GM19452 (cell line): Measurements from ENCODE around the gene GLS.
"Not testable (repeated sequence)": the region's sequence is repeated elsewhere in the genome, so short reads cannot be mapped to it uniquely, and the experiment has no call there.

Experiments used
- ATAC-seq: cut with Tn5 transposase; IDR thresholded peaks from one replicate; pipeline ENCODE4 v1.9.1; 2021; ENCODE audit not compliant: unreplicated experiment

The GLS gene

DNA sequence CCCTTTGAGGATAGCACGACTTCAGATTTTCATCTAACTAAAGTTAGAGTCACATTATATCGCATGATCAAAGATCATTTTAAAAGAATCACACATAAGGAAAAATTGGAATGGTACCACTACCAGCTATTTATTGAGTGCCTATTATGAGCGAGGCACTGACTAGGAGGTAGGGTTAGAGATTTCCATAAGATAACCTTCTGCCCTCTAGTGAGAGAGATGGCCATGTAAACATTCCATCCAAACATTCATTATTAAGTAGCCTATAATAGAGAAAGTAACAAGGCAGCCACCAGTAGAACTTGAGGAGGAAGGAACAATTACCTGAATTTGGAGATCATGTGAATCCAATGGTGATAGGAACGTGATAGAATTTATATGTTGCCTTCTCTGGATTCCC lies 25.4 kb upstream of the GLS start:
- no peak for ATAC-seq

DNA sequence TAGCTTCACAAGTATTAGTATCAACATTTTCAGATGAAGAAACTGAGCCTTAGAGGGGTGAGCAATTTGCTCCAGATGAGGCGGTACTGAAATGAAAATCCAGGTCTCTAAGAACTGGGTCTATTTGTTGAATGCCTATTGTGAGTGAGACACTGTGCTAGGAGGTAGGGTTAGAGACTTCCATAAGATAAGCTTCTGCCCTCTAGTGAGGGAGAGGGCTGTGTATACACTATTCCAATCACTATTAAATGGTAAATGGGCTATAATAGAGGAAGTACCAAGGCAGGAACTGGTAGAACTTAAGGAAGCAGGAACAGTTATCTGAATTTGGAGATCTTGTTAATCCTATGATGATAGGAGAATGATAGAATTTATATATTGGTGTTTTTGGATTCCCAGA lies 23.6 kb upstream of the GLS start:
- ATAC-seq, result no peak

DNA sequence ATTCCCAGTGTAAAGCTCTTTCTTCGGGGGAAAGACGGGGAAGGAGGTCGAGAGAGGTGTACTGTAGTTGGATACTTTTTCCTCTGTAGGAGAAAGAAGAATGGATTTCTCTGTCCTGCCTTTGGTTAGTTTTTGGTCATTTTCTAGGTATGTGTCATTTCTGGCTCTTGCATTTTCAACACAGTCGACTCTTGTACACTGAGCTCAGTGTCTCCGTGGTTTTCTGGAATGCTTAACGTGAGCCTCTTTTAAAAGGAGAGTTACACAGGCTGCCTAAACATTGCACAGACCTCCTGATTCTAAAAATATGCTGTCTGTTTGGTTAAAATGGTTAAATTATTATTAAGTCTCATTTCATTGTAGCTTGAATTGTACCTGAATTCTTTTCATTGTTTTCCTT lies 21.8 kb upstream of the GLS start:
- ATAC-seq, result no peak

DNA sequence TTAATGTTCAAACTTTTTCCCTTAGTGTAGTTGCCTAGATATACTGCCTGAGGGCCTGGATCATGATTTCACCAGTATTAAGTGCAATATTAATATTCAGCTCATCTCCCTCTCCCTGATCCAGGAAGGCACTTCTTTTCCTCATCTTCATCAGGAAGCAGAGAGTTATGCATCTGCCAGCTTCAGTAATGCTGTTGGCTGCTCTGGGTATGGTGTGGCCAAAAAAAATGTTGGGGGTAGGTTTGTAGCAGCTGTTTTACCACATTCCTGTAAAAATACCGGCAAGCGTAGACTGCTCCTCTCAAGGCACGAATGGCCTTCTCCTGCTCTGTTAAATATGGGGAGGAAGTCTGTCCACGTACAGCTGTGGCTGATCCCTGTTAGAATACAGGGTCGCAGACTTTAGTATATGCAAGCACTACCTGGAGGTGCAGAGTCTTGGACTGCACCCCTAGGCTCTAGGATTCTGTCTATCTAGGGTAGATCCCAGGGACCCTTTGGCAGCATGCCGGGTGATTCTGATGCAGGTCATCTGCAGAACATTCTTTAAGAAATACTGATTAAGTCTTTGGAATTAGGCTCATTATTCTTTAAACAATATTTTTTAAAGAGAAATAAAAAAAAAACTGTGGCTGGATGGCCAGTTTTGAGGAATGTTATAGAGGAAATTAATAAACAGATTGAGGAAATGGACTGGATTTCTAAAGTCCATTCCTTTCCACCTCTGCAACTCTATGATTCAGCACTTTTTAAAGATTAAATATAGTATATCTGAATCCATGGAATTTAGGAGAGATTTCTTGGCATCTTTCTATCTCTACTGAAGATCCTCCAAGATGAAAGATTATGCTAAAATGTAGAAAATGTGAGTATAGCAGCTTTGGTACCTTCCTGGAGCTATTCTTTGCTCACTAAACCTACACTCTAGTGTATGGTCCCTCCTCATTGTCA lies 21.0 kb upstream of the GLS start:
- no peak for ATAC-seq

DNA sequence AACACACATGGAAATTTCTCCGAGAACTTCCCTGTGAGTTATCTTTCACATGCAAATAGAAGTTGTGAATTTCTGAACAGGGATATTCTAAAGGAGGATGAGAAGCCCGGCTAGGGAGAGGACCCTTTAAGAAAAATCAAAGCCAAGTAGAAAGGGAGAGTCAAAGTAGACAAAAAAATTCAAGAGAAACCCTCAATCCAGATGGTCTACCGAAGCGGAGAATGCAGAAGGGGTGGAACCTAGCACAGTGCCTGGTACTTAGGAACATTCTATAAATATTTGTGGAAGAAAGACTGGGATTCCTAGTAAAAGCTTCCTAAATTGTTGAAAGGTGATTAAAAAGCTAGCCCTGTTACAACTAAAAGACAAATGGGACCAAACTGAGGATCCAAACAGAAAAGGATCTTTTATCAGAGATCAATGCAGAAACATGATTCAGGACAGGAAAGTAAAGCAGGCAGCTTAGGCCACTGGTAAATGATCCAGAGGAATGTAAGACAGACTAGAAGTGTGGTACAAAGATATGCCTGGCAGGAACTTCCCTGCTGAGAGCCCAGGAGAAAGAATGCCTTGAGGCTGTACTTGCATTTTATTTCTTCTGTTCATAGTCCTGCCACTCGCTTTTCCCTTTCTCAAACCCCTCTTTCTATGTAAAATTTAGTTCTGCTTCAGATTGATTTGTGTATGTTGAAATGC lies 19.5 kb upstream of the GLS start:
- no peak for ATAC-seq

DNA sequence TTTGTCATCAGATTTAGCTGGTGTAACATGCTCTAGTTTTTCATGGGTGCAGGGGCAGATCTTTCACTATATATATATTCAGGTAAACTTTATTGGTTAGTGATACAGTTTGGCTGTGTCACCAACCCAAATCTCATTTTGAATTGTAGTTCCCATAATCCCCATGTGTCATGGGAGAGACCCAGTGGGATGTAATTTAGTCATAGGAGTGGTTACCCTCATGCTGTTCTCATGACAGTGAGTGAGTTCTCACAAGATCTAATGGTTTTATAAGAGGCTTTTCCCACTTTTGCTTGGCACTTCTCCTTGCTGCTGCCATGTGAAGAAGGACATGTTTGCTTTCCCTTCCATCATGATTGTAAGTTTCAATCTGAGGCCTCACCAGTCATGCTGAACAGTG lies 18.5 kb upstream of the GLS start:
- ATAC-seq, result not testable (repeated sequence)

DNA sequence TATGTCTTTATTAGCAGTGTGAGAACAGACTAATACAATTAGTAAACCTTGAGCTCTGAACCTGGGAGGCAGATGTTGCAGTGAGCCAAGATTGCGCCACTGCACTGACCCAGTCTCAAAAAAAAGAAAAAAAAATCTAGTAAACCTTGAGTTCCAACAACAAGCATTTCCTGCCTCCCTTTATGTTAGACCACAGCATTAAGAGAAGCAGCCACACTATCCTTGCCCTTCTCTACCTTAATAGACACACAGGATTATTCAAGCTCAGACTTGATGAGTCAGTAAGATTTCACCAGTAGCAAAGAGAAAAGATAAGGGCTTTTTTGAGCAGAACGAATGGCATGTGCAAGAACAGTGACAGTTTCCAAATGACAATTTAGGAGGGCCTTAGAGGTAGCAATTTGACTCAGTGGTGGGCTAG lies 18.0 kb upstream of the GLS start:
- no peak for ATAC-seq

DNA sequence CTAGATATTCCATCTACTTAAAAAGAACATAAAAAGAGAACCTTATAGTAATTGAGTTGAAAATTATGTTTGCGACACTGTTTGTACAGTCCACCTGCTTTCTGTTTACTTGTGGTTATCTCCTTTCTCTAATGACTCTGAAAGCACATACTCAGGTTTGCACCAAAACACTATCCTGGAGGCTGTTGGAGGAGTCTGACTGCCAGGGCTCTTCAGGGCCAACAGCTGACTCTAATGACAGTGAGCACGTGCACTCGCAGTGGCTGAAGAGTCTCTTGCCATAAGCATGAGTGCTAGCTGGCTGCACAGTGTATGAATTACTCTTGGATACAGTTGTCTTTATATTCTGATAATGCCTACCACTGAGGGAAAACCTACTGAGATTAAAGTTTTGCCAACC lies 16.7 kb upstream of the GLS start:
- no peak for ATAC-seq

DNA sequence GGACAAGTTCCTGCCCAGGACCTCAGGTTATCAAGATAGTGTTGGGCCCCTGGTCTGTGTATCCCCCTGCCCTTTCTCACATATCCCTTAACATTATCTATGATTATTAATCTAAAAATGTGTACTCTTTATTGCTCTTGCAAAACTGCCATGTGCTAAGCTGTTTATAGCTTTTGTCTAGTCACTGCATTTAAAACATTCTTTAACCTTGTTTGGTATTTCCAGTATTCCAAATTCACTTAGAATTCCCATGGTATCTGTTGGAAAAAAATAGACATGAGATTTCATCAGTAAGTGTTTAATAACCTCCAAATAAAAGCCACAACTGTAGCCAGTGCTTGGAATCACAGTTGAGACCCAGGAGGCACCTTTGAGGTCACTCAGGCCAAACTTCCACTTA lies 16.2 kb upstream of the GLS start:
- no peak for ATAC-seq

DNA sequence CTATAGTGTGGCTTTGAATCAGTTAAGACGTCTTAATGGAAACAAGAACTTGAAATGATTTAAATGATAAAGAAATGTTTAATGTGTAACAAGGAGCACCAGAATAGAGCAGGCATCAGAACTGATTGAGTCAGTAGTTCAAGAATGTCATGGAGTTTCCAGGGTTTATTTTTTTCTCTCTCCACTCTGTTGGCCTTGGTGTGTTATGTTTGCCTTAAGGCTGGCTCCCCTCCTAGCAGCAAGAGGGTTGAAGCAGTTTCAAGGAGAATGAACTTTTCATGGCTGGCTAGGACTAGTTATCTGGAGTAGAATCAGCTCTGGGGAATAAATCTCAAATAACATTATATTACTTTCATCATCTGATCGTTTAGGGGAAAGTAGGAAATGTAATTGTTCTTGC lies 13.4 kb upstream of the GLS start:
- no peak for ATAC-seq

DNA sequence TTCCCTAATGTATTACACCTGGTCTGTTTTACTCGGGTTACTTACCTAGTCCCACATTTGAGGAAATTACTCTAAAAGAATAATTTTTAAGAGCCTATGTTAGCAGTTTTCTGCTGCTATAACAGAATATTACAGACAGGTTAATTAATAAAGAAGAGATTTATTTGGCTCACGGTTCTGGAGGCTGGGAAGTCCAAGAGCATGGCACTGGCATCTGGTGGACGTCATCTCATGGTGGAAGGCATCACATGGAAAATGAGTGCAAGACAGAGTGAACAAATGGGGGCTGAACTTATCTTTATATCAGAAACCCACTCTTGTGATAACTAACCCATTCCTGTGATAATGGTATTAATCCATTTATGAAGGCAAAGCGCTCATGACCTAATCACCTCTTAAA lies 12.8 kb upstream of the GLS start:
- no peak for ATAC-seq

DNA sequence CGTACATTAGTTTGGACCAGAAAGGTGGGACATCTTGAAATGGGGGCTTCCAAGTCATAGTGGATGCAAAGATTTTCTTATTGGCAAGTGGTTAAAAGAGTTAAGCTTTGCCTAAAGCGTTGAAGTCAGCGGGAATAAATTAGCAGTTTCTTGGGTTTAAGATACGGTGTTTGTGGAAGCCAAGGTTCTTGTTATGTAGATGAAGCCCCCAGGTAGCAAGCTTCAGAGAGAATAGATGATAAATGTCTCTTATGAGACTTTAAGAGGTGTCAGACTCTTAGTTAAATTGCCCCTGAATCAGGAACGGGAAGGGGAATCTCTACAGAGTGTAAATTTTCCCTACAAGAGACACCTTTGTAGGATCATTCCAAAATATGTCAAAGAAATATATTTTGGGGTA lies 10.9 kb upstream of the GLS start:
- ATAC-seq, result no peak

DNA sequence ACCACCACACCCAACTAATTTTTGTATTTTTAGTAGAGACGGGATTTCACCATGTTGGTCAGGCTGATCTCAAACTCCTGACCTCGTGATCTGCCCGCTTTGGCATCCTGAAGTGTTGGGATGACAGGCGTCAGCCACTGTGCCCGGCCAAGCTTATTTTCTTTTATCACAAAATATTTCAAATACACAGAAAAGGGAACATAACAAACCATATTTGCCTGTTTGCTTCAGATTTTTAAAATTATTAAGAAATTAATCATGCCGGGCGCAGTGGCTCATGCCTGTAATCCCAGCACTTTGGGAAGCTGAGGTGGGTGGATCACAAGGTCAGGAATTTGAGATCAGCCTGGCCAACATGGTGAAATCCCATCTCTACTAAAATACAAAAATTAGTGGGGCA lies 7.2 kb upstream of the GLS start:
- not testable (repeated sequence) for ATAC-seq

DNA sequence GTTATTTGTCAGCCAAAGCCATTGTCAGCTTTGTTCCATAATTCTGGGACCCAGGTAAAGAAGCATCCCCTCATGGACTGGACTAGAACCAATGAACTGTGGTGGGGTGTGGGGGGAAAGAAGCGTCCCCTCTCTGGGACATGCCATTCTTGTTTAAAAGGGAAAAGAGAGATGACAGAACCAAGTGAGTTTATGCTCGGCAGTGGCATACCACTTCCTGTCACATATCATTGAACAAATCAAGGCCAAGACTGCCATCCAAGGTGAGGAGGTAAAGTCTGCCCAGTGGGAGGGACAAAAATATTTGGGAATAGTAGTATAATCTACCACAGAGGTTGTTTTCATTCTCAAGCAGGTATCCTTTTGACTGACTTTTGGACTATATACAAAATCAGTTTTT lies 4.7 kb upstream of the GLS start:
- no peak for ATAC-seq

DNA sequence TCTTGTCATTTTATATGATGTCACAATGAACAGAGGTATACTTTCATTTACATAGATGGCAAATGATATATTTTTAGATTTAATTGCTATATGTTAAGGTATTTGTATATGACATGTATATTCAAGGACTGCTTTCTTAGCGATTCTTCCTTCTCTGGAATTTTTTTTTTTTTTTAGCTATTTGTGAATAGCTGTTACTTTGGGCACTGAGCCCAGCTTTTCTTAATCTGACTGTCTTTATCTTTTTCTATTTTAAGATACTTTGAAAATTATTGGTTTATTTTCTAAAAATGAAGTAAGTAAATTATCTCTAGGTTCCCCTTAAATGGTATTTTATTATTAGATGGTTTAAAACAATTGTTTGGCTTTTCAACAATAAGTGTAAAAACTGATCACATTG lies 4.0 kb upstream of the GLS start:
- no peak for ATAC-seq

DNA sequence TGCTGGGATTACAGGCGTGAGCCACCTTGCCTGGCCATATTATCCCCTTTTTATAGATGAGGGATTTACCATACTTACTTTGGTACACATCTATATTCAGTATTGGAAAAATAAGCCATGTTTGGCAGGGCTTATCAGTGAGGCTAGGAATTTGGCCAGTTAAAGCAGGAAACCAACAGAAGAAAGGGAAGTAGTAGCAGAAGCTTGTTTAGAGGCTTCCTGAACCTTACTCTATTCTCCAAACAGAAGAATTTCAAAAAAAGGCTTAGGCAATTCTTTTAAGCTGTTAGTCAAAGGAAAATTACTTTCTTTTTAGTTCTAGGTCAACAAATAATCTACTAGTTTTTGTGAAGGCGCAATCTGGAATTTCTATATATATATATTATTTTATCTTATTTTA lies 3.2 kb upstream of the GLS start:
- no peak for ATAC-seq

DNA sequence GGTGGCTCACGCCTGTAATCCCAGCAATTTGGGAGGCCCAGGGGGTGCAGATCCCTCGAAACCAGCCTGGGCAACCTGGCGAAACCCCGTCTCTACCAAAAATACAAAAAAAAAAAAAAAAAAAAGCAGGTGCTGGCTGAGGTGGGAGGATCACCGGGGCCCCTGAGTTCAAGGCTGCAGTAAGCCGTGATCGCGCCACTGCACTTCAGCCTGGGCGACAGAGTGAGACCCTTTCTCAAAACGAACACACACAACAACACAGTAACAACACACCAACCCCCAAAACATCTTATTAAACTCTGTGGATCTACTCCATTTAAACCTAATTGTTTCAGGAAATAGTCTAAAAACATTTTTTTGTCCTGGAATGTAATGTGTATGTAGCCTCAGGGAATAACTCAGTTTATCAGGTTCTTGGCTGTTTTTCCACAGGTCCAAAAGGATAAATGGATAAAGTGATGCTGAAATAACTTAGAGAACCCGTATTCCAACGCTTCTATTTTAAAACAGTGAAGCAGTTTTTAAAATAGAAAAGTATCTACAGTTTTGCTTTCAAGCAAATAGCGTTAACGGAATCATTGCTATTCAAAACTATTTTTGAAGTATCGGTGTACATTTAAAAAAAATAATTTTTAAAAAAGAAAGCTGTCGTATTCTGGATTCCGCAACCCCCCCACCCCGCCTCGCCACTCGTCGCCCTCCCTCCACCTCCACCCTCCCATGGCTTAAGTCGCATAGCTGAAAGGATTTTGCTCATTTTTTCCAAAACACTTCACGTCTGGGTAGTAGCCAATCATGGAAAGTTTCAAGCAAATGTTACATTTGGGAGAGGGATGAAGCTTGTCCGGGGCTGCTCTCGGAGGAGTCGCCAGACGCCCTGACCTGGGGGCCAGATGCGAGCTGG lies 895 bp upstream of the GLS start:
- no peak for ATAC-seq

DNA sequence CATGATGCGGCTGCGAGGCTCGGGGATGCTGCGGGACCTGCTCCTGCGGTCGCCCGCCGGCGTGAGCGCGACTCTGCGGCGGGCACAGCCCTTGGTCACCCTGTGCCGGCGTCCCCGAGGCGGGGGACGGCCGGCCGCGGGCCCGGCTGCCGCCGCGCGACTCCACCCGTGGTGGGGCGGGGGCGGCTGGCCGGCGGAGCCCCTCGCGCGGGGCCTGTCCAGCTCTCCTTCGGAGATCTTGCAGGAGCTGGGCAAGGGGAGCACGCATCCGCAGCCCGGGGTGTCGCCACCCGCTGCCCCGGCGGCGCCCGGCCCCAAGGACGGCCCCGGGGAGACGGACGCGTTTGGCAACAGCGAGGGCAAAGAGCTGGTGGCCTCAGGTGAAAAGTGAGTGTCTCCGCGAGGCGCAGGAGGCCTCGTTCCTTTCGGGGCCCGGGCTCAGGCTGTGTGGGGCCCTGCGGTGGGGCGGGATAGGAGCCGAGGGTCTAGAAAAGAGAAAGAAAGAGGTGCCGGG lies 520 bp downstream of the GLS start:
- ATAC-seq, result peak; percentile 1

DNA sequence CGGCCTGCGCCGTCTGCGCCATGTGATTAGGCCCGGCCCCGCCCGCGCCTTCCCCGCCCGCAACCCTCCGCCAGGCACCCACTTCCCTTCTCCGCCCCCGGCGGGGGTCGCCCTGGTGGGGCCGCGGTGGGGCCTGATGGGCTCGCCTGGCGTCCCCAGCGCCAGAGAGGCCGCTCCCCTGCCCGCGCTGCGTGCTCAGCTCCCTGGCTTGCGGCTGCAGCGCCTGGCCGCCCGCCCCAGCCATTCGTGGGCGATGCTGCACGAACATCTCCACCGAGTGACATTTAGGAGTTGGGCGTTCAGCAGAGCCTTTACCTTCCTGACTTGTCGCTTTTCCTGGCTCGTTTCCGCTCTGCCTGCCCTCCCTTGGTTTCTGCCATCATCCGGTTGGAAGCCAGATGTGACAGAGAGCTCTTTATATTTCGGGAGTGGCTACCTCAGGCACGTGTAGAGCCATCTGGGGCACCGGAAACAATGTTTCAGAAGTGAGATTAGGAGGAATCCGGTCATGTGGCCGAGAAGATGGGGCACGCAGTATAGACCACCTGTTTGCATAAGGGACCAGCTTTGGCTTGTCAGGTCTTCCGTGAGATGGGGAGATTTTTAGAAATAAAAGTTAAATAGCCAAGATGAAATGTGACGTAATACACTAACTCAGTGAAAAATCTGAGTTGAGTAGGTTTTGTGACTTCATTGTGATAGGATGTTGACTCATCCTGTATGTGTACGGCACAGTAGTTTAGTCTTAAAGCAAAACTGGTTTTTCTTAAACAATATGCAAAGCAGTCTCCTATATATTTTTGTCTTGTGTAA lies 1.2 kb downstream of the GLS start:
- peak; percentile 60 for ATAC-seq

DNA sequence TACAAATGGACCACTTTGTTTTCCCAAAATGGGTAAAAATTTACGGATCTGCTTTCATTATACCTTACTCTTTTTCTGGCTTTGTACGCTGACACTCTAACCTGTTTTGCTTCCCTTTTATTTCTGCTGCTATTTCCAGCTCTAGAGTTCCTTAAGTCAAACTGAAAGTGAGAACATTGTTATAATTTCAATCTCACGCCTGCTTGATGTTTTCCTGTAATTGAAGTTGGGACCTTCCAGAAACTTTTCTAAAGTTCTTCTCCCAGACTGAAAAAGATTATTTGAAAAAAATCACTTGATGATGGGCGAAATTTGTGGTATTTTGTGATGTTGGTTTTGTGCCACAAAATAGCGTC lies 1.8 kb downstream of the GLS start:
- peak; percentile 6 for ATAC-seq
